Measurements from ENCODE around the gene MAN1C1. TPM values are rescaled to one million over a fixed set of nuclear protein-coding genes. Genes with fewer than 3 reads are reported as not detected.

MAN1C1 gene
- total RNA-seq, 1 donor = 0.54 TPM

- no peak for DNase-seq (ENCODE audit: low read depth in 2 of 3, low spot score in 2 of 3)
These were observed 90.9 kb downstream of the MAN1C1 start for GRCh38 chr1:25707280-25708016.

- no peak for DNase-seq (ENCODE audit: low read depth in 2 of 3, low spot score in 2 of 3)
These were observed 94.2 kb downstream of the MAN1C1 start for GRCh38 chr1:25710583-25711347.

- DNase-seq (ENCODE audit: low read depth in 2 of 3, low spot score in 2 of 3) = peak in 2 of 3 donors; percentile 36 to 70
These were observed 95.1 kb downstream of the MAN1C1 start for GRCh38 chr1:25711555-25712298.

DNA sequence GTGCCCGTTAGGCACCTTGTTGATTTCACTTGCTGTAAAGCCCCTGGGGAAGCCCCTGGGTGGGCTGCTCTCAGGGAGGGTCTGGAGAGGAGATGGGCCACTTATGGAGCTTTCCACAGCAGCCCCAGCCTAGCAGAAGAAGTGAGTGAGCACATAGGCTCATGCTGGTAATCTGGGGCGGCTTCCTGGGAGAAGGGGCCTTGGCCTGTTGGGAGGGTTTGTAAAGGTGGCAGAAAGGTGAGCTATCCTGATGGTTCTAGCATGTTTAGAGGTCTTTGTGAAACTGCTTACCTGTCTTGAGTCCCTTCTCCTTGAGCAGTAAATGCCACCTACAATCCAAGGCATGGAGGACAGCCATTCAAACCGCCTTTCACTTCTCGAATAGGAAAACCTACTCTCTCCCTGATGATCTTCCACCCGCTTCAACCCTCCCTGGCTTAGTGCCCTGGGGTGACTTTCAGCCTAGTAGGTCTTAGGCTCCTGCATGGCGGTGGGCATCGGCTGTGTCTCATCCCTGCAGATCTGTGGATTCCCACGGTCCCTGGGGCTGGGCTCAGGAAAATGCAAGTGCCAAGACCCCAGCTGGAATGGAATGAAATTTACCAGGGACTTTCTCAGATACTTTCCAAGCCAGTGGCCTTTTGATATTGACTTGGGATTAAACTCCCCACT, 95.8 kb downstream of the MAN1C1 start:
- no peak for DNase-seq (ENCODE audit: low read depth in 2 of 3, low spot score in 2 of 3)

- no peak for DNase-seq (ENCODE audit: low read depth in 2 of 3, low spot score in 2 of 3)
These were observed 97.4 kb downstream of the MAN1C1 start for GRCh38 chr1:25713961-25714360.

DNA sequence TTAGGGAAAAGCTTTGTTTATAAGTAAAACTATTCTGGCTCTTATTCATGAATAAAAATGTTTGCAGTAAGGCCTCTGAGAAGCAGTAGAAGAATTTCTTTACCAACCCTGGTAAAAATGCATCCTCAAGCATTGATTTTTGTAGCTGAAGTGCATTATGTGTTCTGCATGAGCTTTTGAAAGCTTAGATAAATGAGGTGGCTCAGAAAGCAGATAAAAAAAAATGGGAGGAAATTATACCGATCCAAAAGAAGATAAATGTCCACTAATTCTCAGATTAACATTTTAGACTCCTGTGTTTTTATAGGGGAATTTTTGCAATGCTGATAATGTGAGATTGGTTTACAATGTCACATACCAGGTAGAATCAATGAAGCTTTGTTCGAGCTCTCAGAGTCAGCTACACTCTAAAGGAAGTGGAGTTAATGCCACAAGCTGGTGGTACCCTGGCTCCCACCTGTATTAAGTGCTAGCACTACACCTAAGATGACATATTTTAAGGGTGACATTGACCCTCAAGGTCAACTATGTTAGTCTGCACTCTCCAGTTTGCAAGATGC, 97.9 kb downstream of the MAN1C1 start:
- DNase-seq (ENCODE audit: low read depth in 2 of 3, low spot score in 2 of 3) = no peak

DNA sequence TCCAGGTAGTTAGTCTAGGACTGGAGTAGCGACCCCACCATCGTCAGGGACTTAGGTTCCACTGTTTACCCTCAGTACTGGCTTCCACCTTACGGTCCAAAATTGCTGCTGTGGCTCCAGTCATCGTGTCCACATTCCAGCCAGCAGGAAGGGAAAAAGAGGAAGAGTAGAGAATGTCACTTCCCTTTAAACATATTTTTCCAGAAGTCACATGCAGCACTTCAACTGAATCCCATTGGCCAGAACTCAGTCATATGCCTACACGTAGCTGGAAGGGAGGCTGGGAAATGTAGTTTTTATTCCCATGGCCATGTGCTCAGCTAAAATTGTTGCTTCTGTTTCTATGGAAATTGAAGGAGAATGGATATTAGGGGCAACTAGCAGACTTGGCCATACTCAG, 99.3 kb downstream of the MAN1C1 start:
- no peak for DNase-seq (ENCODE audit: low read depth in 2 of 3, low spot score in 2 of 3)

DNA sequence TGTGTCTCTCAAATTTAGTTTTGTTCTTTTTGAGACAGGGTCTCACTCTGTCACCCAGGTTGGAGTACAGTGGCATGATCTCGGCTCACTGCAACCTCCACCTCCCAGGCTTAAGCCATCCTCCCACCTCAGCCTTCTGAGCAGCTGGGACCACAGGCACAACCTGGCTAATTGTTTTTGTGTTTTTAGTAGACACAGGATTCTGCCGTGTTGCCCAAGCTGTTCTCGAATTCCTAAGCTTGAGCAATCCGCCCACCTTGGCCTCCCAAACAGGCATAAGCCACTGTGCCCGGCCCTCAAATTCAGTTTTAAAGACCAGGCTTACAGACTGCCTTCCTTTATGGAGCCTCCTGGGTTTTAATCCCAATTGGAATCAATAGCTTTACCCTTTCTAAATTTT, 99.7 kb downstream of the MAN1C1 start:
- no peak for DNase-seq (ENCODE audit: low read depth in 2 of 3, low spot score in 2 of 3)

DNA sequence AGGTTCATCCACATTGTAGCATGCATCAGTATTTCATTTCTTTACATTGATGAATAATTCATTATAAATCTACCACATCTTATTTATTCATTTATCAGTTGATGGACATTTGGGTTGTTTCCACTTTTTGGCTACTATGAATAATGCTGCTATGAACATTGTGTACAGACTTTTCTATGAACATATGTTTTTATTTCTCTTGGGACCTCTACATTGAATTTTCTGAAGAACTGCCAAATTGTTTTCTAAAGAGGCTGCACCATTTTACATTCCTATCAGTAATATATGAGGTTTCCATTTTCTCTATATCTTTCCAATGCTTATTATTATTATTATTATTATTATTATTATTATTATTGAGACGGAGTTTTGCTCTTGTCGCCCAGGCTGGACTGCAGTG, 102.1 kb downstream of the MAN1C1 start:
- no peak for DNase-seq (ENCODE audit: low read depth in 2 of 3, low spot score in 2 of 3)

- no peak for DNase-seq (ENCODE audit: low read depth in 2 of 3, low spot score in 2 of 3)
These were observed 104.0 kb downstream of the MAN1C1 start for GRCh38 chr1:25720624-25721023.

GRCh38 chr1:25723250-25723880, 106.8 kb downstream of the MAN1C1 start:
- DNase-seq (ENCODE audit: low read depth in 2 of 3, low spot score in 2 of 3) = no peak

DNA sequence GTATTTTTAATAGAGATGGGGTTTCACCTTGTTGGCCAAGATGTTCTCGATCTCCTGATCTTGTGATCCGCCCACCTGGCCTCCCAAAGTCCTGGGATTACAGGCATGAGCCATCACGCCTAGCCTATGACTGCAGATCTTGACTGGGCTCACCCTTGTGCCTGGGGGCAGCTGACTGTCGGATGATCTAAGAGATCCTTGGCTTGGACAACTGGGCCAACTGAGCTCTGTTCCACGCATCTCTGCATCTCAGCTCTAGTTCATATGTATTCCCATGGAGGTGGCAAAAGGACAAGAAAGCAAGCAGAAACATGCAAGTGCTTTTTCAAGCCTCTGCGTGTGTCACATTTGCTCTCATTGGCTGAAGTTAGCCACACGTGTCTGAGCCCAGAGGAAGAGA, 107.6 kb downstream of the MAN1C1 start:
- DNase-seq (ENCODE audit: low read depth in 2 of 3, low spot score in 2 of 3) = no peak

GRCh38 chr1:25724966-25725365, 108.4 kb downstream of the MAN1C1 start:
- no peak for DNase-seq (ENCODE audit: low read depth in 2 of 3, low spot score in 2 of 3)

DNA sequence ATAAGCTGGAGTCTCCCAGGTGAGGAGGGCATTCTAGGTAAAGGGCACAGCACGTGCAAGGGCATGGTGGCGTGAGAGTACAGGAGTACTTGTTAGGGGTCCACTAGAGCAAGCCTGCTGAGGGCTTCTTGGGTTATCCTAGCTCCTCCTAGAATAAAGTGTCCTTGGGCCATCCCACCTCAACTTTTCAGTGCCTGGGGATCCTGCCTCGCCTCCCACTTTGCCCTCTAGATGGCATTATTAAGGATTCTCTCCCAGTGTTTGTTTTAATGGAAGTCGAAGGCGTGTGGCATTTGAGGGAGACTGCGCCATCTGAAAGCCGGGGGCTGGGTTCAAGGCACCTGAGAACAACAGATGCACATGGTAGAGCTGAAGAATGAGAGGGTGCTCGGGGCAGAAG, 108.9 kb downstream of the MAN1C1 start:
- no peak for DNase-seq (ENCODE audit: low read depth in 2 of 3, low spot score in 2 of 3)

- DNase-seq (ENCODE audit: low read depth in 2 of 3, low spot score in 2 of 3) = no peak
These were observed 110.5 kb downstream of the MAN1C1 start for GRCh38 chr1:25727088-25727487.

DNA sequence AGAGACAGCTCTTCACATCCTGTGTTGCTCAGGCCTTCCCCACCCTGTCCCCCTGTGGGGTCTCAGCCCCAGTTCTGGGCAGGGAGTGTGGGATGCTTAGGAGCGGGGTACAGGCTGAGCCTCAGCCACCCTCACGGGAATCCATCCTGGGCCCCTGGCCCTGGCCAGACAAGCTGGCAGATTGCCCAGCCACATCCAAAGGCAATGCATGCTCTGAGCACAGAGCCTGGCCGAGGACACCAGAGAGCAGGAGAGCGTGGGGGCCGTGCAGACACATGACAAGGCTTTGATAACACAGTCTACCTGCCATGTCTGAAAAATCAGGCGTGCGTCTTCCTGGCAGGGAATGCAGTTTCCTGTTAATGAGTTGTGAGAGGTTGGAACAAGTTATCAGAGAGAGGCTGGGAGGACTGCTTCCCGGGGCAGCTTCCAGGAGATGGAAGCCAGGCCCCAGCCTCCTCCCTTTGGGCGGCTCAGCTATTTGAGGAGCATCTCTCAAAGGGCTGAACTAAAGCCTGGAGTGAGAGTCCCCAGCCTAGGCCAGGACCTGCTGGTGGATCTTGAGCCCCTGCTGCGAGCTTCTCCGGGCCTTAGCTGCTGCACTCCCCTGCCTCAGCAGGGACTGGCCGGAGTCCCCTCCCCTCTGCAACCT, 111.2 kb downstream of the MAN1C1 start:
- DNase-seq (ENCODE audit: low read depth in 2 of 3, low spot score in 2 of 3) = no peak

- DNase-seq (ENCODE audit: low read depth in 2 of 3, low spot score in 2 of 3) = no peak
These were observed 111.8 kb downstream of the MAN1C1 start for GRCh38 chr1:25728301-25728935.

GRCh38 chr1:25729045-25729444, 112.5 kb downstream of the MAN1C1 start:
- DNase-seq (ENCODE audit: low read depth in 2 of 3, low spot score in 2 of 3) = no peak

All from hematopoietic multipotent progenitor cell (in vitro differentiated cells).